Measurements from ENCODE around the gene ADPRH. TPM values are rescaled to one million over a fixed set of nuclear protein-coding genes. Genes with fewer than 3 reads are reported as not detected.
"Not testable (repeated sequence)": the region's sequence is repeated elsewhere in the genome, so short reads cannot be mapped to it uniquely, and the experiment has no call there.

The ADPRH gene
- total RNA-seq, 1 donor = 4.1 TPM

GRCh38 chr3:119550192-119550910, 28.9 kb upstream of the ADPRH start:
- no peak for TF ChIP-seq CTCF (IDR thresholded peaks at IDR 0.05; ENCODE audit: insufficient read depth, low read length)
- DNase-seq (ENCODE audit: low read depth) = no peak
- H3K4me3 ChIP-seq (ENCODE audit: low read depth, low read length) = no peak overlapping the region

- DNase-seq (ENCODE audit: low read depth) = no peak
- TF ChIP-seq CTCF (IDR thresholded peaks at IDR 0.05; ENCODE audit: insufficient read depth, low read length) = no peak
- no peak overlapping the region for H3K4me3 ChIP-seq (ENCODE audit: low read depth, low read length)
These were observed 27.7 kb upstream of the ADPRH start for GRCh38 chr3:119551598-119551997.

GRCh38 chr3:119552928-119553327, 26.4 kb upstream of the ADPRH start:
- not testable (repeated sequence) for DNase-seq (ENCODE audit: low read depth); H3K4me3 ChIP-seq (ENCODE audit: low read depth, low read length)

GRCh38 chr3:119553823-119554415, 25.4 kb upstream of the ADPRH start:
- no peak for TF ChIP-seq CTCF (IDR thresholded peaks at IDR 0.05; ENCODE audit: insufficient read depth, low read length)
- no peak for DNase-seq (ENCODE audit: low read depth)
- H3K4me3 ChIP-seq (ENCODE audit: low read depth, low read length) = no peak overlapping the region

- H3K4me3 ChIP-seq (ENCODE audit: low read depth, low read length) = no peak overlapping the region
- no peak for DNase-seq (ENCODE audit: low read depth)
- TF ChIP-seq CTCF (IDR thresholded peaks at IDR 0.05; ENCODE audit: insufficient read depth, low read length) = no peak
These were observed 24.0 kb upstream of the ADPRH start for GRCh38 chr3:119555309-119555735.

- DNase-seq (ENCODE audit: low read depth) = no peak
- no peak overlapping the region for H3K4me3 ChIP-seq (ENCODE audit: low read depth, low read length)
- no peak for TF ChIP-seq CTCF (IDR thresholded peaks at IDR 0.05; ENCODE audit: insufficient read depth, low read length)
These were observed 23.4 kb upstream of the ADPRH start for GRCh38 chr3:119555929-119556328.

GRCh38 chr3:119557192-119557876, 22.0 kb upstream of the ADPRH start:
- no peak overlapping the region for H3K4me3 ChIP-seq (ENCODE audit: low read depth, low read length)
- no peak for TF ChIP-seq CTCF (IDR thresholded peaks at IDR 0.05; ENCODE audit: insufficient read depth, low read length)
- DNase-seq (ENCODE audit: low read depth) = no peak
